GM23248 (cell line): ENCODE results near the gene PAQR8.
"Not testable (repeated sequence)": the region's sequence is repeated elsewhere in the genome, so short reads cannot be mapped to it uniquely, and the experiment has no call there.

ENCODE experiments used
- EZH2 ChIP-seq: fragments of 200-600 bp; sonication (generic); IDR thresholded peaks from 2 replicates; pipeline ENCODE4 v1.6.1; 2018; ENCODE audit warnings: antibody characterized with exemption, mild to moderate bottlenecking; ENCODE audit not compliant: insufficient read depth, poor library complexity, severe bottlenecking
- EZH2phosphoT487 ChIP-seq: fragments of 200-600 bp; sonication (generic); IDR thresholded peaks from 2 replicates; pipeline ENCODE4 v1.6.1; 2018; ENCODE audit warnings: antibody characterized with exemption, moderate library complexity, mild to moderate bottlenecking, low read depth; ENCODE audit not compliant: insufficient read depth

DNA sequence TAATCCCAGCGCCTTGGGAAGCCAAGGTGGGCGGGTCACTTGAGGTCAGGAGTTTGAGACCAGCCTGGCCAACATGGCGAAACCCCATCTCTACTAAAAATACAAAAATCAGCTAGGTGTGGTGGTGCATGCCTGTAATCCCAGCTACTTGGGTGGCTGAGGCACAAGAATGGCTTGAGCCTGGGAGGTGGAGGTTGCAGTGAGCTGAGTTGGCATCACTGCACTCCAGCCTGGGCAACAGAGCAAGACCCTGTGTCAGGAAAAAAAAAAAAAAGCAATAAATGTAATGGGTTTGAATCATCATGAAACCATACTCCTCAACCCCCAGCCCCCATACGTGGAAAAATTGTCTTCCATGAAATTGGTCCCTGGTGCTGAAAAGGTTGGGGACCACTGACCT lies 26.2 kb downstream of the PAQR8 start:
- not testable (repeated sequence) for TF ChIP-seq EZH2phosphoT487, EZH2
